Hippocampal formation (tissue), 2 donors: ENCODE results near the gene LUC7L2.
"Not testable (repeated sequence)": the region's sequence is repeated elsewhere in the genome, so short reads cannot be mapped to it uniquely, and the experiment has no call there.

Source experiments
- DNase-seq, 2 donors: peaks; one replicate each; lab custom pipeline; 2025; lab: John Stamatoyannopoulos, UW

LUC7L2 gene

DNA sequence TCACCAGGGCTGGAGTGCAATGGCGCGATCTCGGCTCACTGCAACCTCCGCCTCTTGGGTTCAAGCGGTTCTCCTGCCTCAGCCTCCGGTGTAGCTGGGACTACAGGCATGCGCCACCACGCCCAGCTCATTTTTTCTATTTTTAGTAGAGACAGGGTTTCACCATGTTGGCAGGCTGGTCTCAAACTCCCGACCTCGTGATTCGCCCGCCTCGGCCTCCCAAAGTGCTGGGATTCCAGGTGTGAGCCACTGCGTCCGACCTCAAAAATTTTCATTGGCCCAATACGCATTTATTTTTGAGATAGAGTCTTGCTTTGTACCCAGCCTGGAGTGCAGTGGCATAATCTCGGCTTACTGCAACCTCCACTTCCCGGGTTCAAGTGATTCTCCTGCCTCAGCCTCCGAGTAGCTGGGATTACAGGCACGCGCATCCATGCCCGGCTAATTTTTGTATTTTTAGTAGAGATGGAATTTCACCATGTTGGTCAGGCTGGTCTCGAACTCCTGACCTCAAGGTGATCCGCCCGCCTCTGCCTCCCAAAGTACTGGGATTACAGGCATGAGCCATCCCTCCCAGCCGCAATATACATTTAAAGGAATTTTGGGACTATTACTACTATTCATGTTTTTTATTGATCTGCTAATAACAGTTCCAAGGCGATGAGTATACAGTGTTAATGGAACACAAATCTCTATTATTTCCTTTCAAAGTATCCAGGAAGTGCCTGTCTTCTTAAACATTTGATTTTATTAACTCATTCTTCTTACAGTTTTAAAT lies 1.8 kb upstream of the LUC7L2 start:
- DNase-seq, result not testable (repeated sequence)

DNA sequence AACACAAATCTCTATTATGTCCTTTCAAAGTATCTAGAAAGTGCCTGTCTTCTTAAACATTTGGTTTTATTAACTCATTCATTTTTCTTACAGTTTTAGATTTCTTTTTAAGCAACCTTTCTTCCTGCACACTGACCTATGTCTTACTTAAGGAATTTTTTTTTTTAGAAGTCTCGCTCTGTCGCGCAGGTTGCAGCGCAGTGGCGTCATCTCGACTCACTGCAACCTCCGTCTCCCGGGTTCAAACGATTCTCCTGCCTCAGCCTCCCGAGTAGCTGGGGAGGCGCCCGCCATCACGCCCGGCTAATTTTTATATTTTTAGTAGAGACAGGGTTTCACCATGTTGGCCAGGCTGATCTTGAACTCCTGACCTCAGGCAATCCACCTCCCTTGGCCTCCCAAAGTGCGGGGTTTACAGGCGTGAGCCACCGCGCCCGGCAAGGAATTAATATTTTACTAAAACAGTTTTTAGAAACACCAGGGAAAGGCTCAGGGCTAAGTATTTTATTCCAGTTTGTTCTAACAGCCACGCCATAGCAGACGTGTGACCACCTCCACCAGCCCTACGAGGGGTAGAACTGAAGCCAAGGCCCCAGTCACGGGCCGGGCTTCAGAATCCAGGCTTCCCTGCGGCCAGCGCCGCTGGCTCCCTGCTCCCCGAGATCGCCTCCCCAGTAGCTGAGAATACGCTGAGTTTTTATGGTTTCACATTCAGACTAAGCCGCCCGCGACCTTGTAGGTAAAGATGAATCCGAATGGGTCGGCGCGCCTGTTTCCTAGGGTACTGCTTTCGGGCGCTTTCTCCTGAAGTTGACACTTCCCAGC lies 941 bp upstream of the LUC7L2 start:
- peak in 1 of 2 donors; percentile 62 for DNase-seq

DNA sequence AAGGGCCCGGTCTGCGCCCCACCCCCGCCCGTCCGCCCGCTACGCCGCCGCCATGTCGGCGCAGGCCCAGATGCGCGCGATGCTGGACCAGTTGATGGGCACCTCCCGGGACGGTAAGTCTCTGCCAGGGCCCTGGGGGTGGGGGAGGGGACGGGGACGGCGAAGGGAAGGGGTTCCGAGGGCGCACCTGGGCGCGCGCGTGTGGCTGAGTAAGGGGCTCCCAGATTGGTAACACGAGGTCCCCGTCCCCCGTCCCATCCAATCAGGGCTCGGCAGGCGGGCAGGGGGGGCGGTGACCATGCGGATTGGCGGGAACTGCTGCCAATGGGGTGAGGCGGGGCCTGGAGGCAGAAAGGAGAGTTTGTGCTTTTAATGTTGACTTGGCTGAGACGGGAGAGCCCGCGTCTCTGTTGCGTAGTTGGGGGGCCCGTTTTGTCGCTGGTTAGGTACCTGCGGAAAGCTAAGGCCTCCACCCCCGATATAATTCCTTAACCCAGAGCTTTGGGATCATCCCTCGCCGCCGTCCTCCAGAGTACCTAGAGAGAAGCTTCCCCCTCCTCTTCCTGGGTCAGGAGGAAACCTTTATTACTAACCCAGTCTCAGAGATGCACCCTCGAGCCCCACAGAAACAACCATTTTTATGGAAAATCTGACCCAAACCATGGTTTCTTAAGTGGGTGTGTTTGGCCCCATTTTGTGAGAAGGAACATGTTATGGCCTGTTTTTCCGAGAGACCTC lies 685 bp downstream of the LUC7L2 start:
- peak; percentile 94 to 95 for DNase-seq

GRCh38 chr7:139360948-139361307 lies 1.2 kb downstream of the LUC7L2 start:
- no peak for DNase-seq

GRCh38 chr7:139361523-139361922 lies 1.8 kb downstream of the LUC7L2 start:
- DNase-seq, result no peak

DNA sequence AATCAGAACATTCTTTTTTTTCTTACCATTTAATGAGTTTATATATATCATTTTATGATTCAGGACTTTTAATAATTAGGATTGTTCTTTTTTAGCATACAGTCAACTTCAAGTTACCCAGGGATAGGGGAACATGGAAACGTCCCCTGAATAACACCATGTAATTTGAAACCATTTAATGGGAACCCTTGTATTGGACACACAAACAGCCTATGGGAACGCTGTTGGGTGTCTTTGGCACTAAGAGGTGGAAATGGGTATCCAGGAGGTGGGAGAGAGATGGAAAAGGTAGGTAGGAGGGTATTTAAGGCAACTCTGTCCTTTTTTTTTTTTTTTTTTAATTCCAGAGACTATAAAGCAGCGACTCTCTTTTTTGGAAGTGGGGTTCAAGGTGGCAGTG lies 2.6 kb downstream of the LUC7L2 start:
- DNase-seq, result no peak

- no peak for DNase-seq
Measured at GRCh38 chr7:139362981-139363380, 3.3 kb downstream of the LUC7L2 start.

DNA sequence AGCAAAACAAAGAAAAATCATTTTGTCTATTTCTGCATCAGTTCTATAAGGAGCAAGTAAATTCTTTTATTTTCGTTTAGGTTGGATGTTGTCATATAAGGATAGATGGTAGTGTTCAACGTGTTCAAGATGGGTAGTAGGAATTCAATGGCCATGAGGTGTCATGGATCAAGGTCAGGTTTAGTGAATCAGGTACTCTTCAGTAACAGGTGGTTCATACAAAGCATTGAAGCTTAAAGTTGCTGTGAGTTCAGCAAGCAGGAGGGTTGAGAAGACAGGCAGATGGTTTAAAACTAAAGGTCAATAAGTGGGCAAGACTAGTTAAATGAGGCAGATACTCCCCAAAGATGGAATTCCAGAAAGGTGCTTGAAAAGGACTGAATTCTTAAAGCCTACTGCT lies 5.6 kb downstream of the LUC7L2 start:
- DNase-seq, result no peak

DNA sequence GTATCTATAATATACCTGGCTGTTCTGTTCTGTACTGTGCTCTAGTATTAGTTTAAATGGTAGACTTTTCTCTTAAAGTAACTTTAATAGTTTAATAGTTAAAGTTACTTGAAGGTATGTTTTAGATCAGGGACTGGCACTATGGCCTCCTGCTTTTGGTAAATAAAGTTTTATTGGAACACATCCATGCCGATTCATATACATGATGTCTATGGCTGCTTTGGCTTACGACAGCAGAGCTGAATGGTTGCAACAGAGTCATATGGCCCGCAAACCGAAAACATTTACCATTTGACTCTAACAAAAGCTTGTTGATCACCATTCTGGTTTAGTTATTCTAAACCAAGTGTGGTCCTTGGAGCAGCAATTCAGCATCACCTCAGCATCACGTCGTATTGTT lies 6.7 kb downstream of the LUC7L2 start:
- no peak for DNase-seq

DNA sequence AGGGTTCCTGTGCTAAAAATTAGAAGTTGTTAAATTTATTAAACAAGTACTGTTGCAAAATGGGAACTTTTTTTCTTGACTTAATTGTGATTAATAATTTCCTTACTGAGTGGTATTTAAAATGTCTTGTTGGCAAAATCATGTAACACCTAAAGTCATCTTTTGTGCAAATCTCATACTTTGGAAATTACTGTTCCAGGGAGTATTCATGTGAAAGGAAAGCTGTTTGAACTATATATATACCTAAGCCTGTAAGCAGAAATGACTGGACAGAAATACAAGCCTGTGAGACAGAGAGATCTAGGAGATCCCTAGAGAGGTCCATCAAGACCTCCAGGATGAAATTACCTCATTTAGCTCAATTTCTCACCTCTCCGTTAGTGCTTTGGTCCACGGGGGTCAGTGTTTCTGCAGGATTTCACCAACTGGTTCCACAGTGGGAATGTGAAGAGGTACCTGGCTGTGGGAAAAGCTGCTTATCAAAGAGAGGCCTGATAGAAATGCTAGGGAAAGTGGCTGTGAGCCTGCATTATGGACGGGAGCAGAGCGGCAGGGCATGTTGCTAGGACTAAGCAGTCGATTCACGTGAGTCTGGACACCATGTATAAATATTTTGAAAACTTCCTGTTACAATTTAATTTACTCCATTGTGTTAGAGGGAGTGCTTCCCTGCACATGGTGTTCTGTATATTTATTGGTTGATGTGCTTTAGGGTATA lies 7.9 kb downstream of the LUC7L2 start:
- DNase-seq, result no peak

DNA sequence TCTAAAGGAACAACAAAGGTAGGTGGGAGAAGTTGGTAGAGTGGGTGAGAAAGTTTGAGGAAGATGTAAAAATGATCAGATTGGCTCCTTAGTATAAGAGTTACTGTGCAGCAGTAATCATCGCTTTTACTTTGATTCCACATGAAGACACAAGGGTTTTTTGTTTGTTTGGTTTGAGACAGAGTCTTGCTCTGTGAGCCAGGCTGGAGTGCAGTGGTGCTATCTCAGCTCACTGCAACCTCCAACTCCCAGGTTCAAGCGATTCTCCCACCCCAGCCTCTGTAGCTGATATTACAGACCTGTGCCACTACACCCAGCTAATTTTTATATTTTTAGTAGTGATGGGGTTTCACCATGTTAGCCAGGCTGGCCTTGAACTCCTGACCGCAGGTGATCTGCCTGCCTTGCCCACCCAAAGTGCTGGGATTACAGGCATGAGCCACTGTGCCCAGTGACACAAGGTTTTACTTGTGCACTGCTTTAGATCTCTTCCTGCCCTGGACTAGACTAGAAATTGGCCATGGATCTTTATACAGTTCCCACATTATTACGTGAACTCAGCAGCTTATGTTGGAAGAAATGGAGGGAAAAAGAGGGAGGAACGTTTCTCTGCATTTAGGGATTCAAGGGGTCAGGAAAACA lies 10.7 kb downstream of the LUC7L2 start:
- no peak for DNase-seq

- no peak for DNase-seq
Measured at GRCh38 chr7:139370943-139371313, 11.2 kb downstream of the LUC7L2 start.

- no peak for DNase-seq
Measured at GRCh38 chr7:139374246-139374645, 14.6 kb downstream of the LUC7L2 start.

GRCh38 chr7:139382439-139382838 lies 22.7 kb downstream of the LUC7L2 start:
- DNase-seq, result no peak

DNA sequence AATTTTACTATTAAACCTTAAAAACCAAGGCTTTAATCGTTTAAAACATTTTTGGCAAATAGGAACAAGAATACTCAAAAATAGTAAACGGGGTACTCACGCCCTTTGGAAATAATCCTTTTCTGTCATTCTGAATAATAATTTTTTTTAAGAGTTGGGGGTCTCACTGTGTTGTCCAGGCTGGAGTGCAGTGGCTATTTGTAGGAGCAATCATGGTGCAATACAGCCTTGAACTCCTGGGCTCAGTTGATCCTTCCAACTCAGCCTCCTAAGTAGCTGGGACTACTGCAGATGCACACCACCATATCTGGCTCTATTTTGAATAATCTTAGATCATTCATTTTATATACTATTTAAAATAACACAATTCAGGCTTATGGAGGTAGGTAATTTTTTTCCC lies 24.9 kb downstream of the LUC7L2 start:
- no peak for DNase-seq

DNA sequence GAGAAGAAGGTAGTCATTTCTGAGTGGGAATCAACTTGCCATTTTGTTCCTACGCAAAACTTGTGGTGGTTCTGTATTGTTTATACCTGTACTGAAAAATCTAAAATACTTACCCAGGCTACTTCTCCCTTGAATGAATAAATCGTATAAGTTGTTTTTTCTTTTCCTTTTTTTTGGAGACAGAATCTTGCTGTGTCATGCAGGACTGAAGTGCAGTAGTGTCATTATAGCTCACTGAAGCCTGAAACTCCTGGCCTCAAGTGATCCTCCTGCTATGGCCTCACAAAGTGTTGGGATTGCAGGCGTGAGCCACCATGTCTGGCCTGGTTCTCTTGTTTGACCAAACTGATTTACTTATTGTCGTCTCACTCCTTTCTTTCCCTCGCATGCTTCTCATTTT lies 27.9 kb downstream of the LUC7L2 start:
- no peak for DNase-seq

- no peak for DNase-seq
Measured at GRCh38 chr7:139389091-139389490, 29.4 kb downstream of the LUC7L2 start.

DNA sequence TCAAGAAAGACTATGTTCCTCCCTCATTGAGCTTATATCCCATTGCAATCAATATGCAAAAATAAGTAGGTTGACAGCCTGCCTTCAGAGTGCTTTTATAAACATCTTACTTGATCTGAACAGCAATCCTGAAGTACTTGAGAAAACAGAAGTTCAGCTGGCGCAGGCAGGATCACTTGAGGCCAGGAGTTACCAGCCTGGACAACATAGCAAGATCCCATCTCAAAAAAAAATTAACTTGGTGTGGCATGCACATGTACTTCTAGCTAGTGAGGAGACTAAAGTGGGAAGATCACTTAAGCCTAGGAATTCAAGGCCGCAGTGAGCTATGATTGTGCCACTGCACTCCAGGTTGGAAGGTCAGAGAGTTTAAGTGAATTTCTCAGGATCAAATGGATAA lies 30.1 kb downstream of the LUC7L2 start:
- DNase-seq, result no peak

DNA sequence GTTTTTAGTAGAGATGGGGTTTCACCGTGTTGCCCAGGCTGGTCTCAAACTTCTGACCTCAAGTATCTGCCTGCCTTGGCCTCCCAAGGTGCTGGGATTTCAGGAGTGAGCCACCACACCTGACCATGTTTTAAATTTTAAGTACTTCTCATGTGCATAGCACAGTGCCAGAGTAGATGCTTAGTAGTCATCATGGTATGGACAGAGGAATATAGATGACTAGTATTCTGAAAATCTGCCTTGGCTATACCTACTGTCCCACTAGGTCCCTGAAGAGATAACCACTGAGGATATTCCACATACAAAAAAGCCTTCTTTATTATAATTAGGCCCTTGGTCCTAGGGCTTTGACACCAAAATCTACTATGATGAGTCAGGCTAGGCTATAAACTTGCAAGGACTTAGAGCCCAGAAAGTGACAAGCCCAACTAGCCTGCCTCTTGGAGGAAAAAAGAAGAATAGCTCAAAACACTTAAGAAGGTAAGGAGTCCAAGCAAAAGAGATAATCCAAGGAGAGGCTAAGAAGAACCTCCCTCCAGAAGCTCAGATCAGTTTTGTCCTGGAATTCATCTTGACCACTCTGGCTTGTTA lies 34.0 kb downstream of the LUC7L2 start:
- no peak for DNase-seq

GRCh38 chr7:139394540-139394939 lies 34.8 kb downstream of the LUC7L2 start:
- DNase-seq, result no peak

- DNase-seq, result no peak
Measured at GRCh38 chr7:139396323-139396951, 36.7 kb downstream of the LUC7L2 start.
